Mesendoderm (in vitro differentiated cells): Measurements from ENCODE around the gene DNAJB2.

Experiments used
- DNase-seq: peaks from one replicate; pipeline ENCODE4 v3.0.0; 2013
- H2AK5ac ChIP-seq: 2 replicates; pipeline ENCODE4 v1.6.1; 2013; ENCODE audit warnings: low read length, inconsistent platforms
- H2BK120ac ChIP-seq: 2 replicates; pipeline ENCODE4 v1.6.1; 2013; ENCODE audit warnings: low read depth, mild to moderate bottlenecking, low read length, moderate library complexity, mixed read lengths
- H2BK15ac ChIP-seq: replicated peaks from 2 replicates; pipeline ENCODE4 v1.6.1; 2013; ENCODE audit warnings: low read depth, mild to moderate bottlenecking, moderate library complexity
- H2BK5ac ChIP-seq: 2 replicates; pipeline ENCODE4 v1.6.1; 2013; ENCODE audit warnings: low read length, inconsistent platforms
- H3K18ac ChIP-seq: 2 replicates; pipeline ENCODE4 v1.6.1; 2013; ENCODE audit warnings: mild to moderate bottlenecking, low read length, mixed read lengths
- H3K23ac ChIP-seq: one replicate; pipeline ENCODE4 v1.6.1; 2013; ENCODE audit warnings: low read length
- H3K27ac ChIP-seq: 2 replicates; pipeline ENCODE4 v1.5.1; 2013; ENCODE audit warnings: low read depth, mild to moderate bottlenecking, inconsistent platforms, low read length, moderate library complexity
- H3K27me3 ChIP-seq: 2 replicates; pipeline ENCODE4 v1.6.1; 2013; ENCODE audit warnings: low read length, control low read depth, mild to moderate bottlenecking, inconsistent platforms; ENCODE audit not compliant: insufficient read depth, poor library complexity
- H3K36me3 ChIP-seq: 2 replicates; pipeline ENCODE4 v1.6.1; 2013; ENCODE audit warnings: low read length, inconsistent platforms; ENCODE audit not compliant: control insufficient read depth, insufficient read depth
- H3K4ac ChIP-seq: one replicate; pipeline ENCODE4 v1.6.1; 2013; ENCODE audit warnings: low read depth, mild to moderate bottlenecking, low read length, moderate library complexity
- H3K4me1 ChIP-seq: 2 replicates; pipeline ENCODE4 v1.6.1; 2013; ENCODE audit warnings: low read depth, low read length, inconsistent platforms; ENCODE audit not compliant: control insufficient read depth
- H3K4me2 ChIP-seq: 2 replicates; pipeline ENCODE4 v1.6.1; 2013; ENCODE audit warnings: low read length
- H3K4me3 ChIP-seq: 2 replicates; pipeline ENCODE4 v1.5.1; 2013; ENCODE audit warnings: mild to moderate bottlenecking, low read length
- H3K56ac ChIP-seq: one replicate; pipeline ENCODE4 v1.6.1; 2013; ENCODE audit warnings: low read length
- H3K79me1 ChIP-seq: 2 replicates; pipeline ENCODE4 v1.6.1; 2013; ENCODE audit warnings: low read length, inconsistent platforms
- H3K79me2 ChIP-seq: 2 replicates; pipeline ENCODE4 v1.6.1; 2013; ENCODE audit warnings: mild to moderate bottlenecking, low read length; ENCODE audit not compliant: control insufficient read depth, insufficient read depth
- H3K9ac ChIP-seq: 2 replicates; pipeline ENCODE4 v1.6.1; 2013; ENCODE audit warnings: low read length, inconsistent platforms
- H4K5ac ChIP-seq: one replicate; pipeline ENCODE4 v1.6.1; 2013; ENCODE audit warnings: low read length
- H4K8ac ChIP-seq: one replicate; pipeline ENCODE4 v1.6.1; 2013; ENCODE audit warnings: low read depth, mild to moderate bottlenecking, control low read depth, low read length, moderate library complexity
- WGBS: extraction: QIAGEN DNeasy Blood & Tissue Kit; methylation state at CpG from one replicate; pipeline ENCODE4 v1.1.7; 2013; ENCODE audit warnings: low lambda C conversion rate, missing lambda C conversion rate; ENCODE audit not compliant: insufficient coverage; ENCODE audit errors: extremely low coverage; 5-methylcytosine and 5-hydroxymethylcytosine counted together

DNAJB2 gene

DNA sequence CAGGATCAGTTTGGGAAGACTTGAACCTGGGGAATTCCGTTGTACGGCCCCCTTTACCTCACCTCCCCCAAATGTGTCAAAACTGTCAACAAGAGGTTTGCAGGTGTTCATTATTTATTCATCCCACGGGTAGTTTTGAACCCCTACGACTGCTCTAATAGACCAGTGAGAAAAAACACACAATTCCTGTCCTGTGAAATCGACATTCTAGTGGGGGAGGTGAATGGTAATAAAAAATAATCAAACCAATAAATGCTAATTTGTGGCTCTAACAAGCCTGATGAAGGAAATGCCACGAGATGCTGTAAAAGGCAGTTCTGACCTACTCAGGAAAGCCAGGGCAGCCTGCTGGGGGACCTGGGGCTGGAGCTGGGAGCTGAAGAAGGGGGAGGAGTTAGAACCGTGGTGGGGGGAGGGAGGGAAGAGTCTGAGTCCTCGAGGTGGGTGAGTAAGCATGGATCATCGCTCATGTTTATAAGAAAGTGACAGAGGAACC, 463 bp upstream of the DNAJB2 start:
- no peak overlapping the region for H4K5ac ChIP-seq
- H3K4me1 ChIP-seq = peaks cover 24% of the 10 kb centered on the region
- WGBS = no CpG with 5 or more reads among the region's 9 CpGs

DNA sequence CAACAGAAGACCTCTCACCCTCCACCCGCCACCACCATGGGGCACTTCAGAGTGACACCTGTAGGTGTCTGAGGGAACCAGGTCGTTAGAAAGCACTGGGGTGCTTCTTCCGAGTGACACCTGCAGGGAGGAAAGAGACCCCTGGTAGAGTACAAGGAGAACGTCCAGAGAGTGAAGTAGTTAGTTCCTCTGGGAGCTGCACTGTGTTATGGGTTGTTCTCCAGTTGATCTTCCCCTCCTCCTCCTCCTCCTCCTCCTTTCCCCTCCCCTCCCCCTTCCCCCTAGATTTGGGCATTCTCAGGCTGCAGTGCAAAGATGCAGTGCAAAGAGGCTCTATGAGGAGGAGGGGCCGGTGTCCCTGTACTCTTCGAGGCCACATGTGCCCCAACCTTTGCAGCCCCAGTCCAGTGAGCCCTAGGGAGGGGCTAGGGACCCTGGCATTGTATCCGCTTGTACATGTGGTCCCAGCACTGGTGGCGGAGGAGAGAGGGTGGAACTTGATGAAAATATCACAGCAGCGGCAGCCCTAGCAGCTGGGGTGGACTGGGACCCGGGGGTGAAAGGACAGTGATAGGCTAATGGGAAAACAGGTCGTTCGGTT, 850 bp downstream of the DNAJB2 start:
- Histone ChIP-seq H3K79me2 (no peaks in the 10 kb centered on the region), H3K79me1 (no peaks in the 10 kb centered on the region), H2BK120ac (peak overlapping the region; percentile 96), H2BK15ac (no peak overlapping the region), H3K4me3 (peak overlapping the region; percentile 15), H2BK5ac (peak overlapping the region; percentile 88), H3K4me1 (peaks cover 21% of the 10 kb centered on the region), H3K4ac (peak overlapping the region; percentile 44), H4K5ac (no peak overlapping the region), H3K27me3 (no peaks in the 10 kb centered on the region), H3K9ac (peak overlapping the region; percentile 74), H3K27ac (peak overlapping the region; percentile 99), H3K56ac (peak overlapping the region; percentile 87), H3K36me3 (no peaks in the 10 kb centered on the region), H3K18ac (peak overlapping the region; percentile 88), H4K8ac (no peak overlapping the region), H2AK5ac (peak overlapping the region; percentile 24), H3K4me2 (peak overlapping the region; percentile 71), H3K23ac (peak overlapping the region; percentile 82)
- no CpG with 5 or more reads among the region's 12 CpGs for WGBS
- no peak for DNase-seq

More for the DNA sequence above, 463 bp upstream of the DNAJB2 start:
- no peak for DNase-seq
- H2BK15ac ChIP-seq = no peak overlapping the region
- peak overlapping the region; percentile 61 for H3K4ac ChIP-seq
- H3K9ac ChIP-seq = peak overlapping the region; percentile 74
- peak overlapping the region; percentile 56 for H3K4me2 ChIP-seq
- no peak overlapping the region for H2AK5ac ChIP-seq
- no peaks in the 10 kb centered on the region for H3K27me3 ChIP-seq
- H2BK120ac ChIP-seq = no peak overlapping the region
- peak overlapping the region; percentile 94 for H3K27ac ChIP-seq
- H3K18ac ChIP-seq = peak overlapping the region; percentile 73
- no peaks in the 10 kb centered on the region for H3K79me2 ChIP-seq
- no peaks in the 10 kb centered on the region for H3K79me1 ChIP-seq
- H2BK5ac ChIP-seq = peak overlapping the region; percentile 66
- peak overlapping the region; percentile 29 for H4K8ac ChIP-seq
- H3K4me3 ChIP-seq = peak overlapping the region; percentile 10
- peak overlapping the region; percentile 28 for H3K56ac ChIP-seq
- H3K36me3 ChIP-seq = no peaks in the 10 kb centered on the region
- peak overlapping the region; percentile 83 for H3K23ac ChIP-seq

DNA sequence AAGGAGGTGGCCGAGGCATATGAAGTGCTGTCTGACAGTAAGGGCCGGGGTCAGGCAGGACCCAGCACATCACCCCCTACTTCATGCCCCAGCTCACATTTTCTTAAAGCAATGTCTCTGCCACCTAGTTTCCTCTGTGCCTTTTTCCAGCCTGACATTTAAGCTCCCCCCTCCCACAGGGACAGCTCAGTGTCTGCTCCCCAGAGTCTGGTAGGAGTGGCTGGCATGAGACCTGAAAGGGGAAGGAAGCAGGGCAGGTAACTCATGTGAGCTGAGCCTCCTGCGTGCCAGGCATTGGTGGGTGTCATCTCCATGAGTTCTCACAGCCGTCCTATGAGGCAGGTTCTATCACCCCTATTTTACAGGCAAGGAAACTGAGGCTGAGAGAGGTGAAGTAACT, 1.5 kb downstream of the DNAJB2 start:
- Histone ChIP-seq H3K79me1 (no peaks in the 10 kb centered on the region), H3K4me2 (no peak overlapping the region), H2BK120ac (peak overlapping the region; percentile 19), H3K4ac (no peak overlapping the region), H3K79me2 (no peaks in the 10 kb centered on the region), H4K5ac (no peak overlapping the region), H3K56ac (peak overlapping the region; percentile 87), H4K8ac (no peak overlapping the region), H3K27me3 (no peaks in the 10 kb centered on the region), H3K4me1 (peaks cover 21% of the 10 kb centered on the region), H3K18ac (peak overlapping the region; percentile 88), H3K27ac (peak overlapping the region; percentile 99), H2BK15ac (no peak overlapping the region), H2BK5ac (peak overlapping the region; percentile 28), H3K36me3 (no peaks in the 10 kb centered on the region), H3K9ac (peak overlapping the region; percentile 74), H3K4me3 (no peak overlapping the region), H2AK5ac (peak overlapping the region; percentile 2), H3K23ac (no peak overlapping the region)
- no CpG with 5 or more reads among the region's 4 CpGs for WGBS
- no peak for DNase-seq

DNA sequence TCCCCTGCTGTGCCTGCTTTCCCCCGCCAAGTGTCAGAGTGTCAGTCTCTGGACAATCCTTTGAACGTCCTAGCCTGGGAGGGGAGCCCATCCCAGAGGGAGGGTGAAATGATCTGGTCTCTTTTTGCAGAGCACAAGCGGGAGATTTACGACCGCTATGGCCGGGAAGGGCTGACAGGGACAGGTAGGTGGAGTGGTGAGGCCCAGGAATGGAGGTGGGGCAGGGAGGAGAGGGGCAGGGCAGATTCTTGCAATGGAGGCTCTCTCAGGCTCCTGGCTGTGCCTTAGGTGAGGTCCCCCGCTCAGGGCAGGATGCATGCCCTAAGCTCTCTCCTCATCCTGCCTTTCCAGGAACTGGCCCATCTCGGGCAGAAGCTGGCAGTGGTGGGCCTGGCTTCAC, 2.4 kb downstream of the DNAJB2 start:
- H2AK5ac ChIP-seq = no peak overlapping the region
- H3K36me3 ChIP-seq = no peaks in the 10 kb centered on the region
- H2BK5ac ChIP-seq = no peak overlapping the region
- H3K4me1 ChIP-seq = peaks cover 24% of the 10 kb centered on the region
- H4K5ac ChIP-seq = no peak overlapping the region
- no peaks in the 10 kb centered on the region for H3K79me1 ChIP-seq
- no peaks in the 10 kb centered on the region for H3K27me3 ChIP-seq
- H3K4ac ChIP-seq = peak overlapping the region; percentile 40
- no peak overlapping the region for H2BK120ac ChIP-seq
- peak overlapping the region; percentile 3 for H3K56ac ChIP-seq
- WGBS = no CpG with 5 or more reads among the region's 8 CpGs
- no peak overlapping the region for H3K23ac ChIP-seq
- no peak overlapping the region for H3K9ac ChIP-seq
- no peak overlapping the region for H4K8ac ChIP-seq
- H3K18ac ChIP-seq = no peak overlapping the region
- DNase-seq = peak; percentile 31
- H2BK15ac ChIP-seq = no peak overlapping the region
- no peak overlapping the region for H3K4me3 ChIP-seq
- H3K79me2 ChIP-seq = no peaks in the 10 kb centered on the region
- H3K4me2 ChIP-seq = no peak overlapping the region
- no peak overlapping the region for H3K27ac ChIP-seq

DNA sequence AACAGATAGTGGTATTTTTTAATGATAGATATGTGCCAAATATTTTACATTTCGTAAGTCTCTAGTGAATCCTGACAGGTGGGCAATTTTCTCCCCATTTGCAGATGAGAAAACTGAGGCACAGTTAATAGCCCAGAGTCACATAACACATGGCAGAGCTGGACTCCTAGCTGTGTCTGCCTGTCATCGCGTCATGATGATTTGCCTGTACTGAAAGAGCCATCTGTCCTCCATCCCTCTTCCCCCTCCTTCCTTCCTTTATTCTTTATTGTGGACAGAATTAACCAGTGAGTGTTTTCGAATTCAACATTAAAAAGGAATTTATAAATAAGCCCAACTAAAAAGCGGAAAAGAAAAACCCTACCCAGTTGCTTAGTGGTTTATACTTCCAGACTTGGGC, 3.2 kb downstream of the DNAJB2 start:
- no CpG with 5 or more reads among the region's 5 CpGs for WGBS
- no peak for DNase-seq
- Histone ChIP-seq H3K4me1 (peaks cover 24% of the 10 kb centered on the region), H3K4me2 (no peak overlapping the region), H3K4ac (no peak overlapping the region), H3K36me3 (no peaks in the 10 kb centered on the region), H2BK5ac (no peak overlapping the region), H3K56ac (no peak overlapping the region), H3K18ac (no peak overlapping the region), H4K8ac (no peak overlapping the region), H2AK5ac (no peak overlapping the region), H3K27ac (no peak overlapping the region), H3K27me3 (no peaks in the 10 kb centered on the region), H3K79me1 (no peaks in the 10 kb centered on the region), H3K4me3 (no peak overlapping the region), H4K5ac (no peak overlapping the region), H3K79me2 (no peaks in the 10 kb centered on the region), H2BK15ac (no peak overlapping the region), H3K9ac (no peak overlapping the region), H2BK120ac (no peak overlapping the region), H3K23ac (no peak overlapping the region)
